Inferior parietal cortex (tissue), 1 donor: ENCODE results near the gene RAB4B.
"Not testable (repeated sequence)": the region's sequence is repeated elsewhere in the genome, so short reads cannot be mapped to it uniquely, and the experiment has no call there.

Experiments used
- DNase-seq: peaks from one replicate; pipeline ENCODE4 v3.0.0-alpha.2; 2016; ENCODE audit errors: extremely low spot score

RAB4B gene

GRCh38 chr19:40803857-40804782 lies 26.1 kb downstream of the RAB4B start:
- no peak for DNase-seq

GRCh38 chr19:40804783-40805242 lies 26.8 kb downstream of the RAB4B start:
- DNase-seq = no peak

DNA sequence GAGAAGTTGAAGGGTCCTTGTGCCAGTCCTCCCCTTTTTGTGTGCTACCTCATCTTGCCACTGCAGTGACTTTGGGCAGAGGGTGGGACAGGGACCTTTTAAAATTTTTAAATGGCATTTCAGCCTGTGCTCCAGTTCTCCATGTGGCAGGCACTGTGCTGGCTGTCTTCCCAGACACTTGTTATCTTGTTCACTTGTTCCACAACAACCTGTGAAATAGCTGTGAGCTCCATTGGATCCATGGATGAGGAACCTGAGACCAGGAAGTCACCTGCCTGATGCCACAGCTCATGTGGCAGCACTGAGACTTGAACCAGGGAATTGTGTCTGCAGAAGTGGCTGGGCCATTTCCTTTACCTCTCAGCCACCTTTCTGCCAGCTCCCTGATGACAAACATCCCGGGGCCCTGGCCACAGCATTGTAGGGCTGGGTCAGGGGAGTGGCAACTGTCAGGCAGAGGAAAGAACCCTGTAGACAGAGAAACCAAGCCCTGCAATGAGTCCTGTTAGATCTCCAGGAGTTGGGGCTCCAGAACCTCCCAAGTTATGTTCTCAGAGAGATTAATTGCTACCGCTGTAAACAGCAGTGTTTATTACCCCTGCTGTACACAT lies 27.3 kb downstream of the RAB4B start:
- DNase-seq = no peak

DNA sequence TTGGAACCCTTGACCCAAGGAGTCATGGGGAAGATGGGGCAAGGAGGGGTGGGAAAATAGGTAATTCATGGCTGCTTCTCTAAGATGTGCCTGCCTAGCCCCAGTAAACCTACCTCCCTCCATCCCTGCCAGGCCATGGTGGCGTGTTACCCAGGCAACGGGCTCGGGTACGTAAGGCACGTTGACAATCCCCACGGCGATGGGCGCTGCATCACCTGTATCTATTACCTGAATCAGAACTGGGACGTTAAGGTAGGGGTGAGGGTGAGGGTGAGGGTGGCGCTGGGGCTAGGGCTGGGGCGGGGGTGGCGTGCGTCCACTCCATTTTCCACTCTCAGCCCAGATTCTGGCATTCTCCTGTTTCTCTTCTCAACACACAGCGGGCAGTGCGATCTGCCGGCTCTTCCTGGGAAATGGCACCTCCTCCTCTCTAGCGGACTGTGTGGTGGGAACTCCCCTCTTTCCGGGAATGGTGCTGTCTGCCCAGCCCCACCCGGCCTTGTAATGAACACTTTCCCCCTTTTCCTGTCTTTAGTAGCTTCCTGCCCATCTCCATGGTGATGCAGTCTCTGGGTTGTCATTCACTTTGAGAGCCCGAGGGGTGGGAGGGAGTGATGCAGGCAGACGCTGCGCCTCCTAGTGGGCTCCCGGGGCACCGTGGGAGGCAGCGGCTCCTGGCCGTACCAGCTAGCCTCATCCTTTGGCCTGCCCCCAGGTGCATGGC lies 28.5 kb downstream of the RAB4B start:
- DNase-seq = peak; percentile 87

GRCh38 chr19:40807147-40808020 lies 29.3 kb downstream of the RAB4B start:
- DNase-seq = no peak

GRCh38 chr19:40808021-40808325 lies 29.9 kb downstream of the RAB4B start:
- no peak for DNase-seq

- DNase-seq = no peak
Measured at GRCh38 chr19:40808497-40808896, 30.4 kb downstream of the RAB4B start.

DNA sequence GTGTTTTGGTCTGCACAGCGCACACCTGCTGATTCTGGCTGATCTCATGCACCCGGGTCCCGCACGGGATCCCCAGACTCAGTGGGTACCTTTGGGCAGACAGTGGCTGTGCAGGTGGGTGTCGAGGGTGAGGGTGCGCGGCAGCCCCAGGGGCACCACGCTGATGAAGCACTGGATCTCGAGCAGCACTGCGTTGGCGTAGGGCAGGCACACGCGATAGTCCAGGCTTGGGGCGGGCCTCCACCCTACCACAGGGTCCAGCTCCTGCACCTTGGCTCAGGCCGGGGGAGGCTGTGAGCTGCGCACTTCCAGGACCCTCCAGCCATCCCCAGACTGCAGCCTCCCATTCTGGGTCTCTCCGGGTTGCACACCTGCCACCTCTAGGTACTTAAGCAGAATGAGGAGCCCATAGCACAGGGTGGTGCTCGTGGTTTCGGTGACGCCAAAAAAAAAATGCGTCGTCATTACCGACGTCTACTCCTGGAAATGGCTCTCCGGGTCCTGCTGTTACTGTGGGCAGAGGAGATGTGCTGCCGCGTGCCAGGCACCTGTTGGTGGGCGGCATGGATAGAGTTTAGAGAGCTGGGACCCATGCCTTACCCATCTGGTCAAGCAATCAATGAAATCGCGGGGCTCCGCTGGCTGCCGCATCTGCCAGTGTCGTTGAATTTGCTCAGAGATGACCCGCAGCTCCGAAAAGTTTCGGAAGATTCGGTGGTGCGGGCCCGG lies 31.5 kb downstream of the RAB4B start:
- DNase-seq = no peak

GRCh38 chr19:40810160-40810559 lies 32.1 kb downstream of the RAB4B start:
- no peak for DNase-seq

DNA sequence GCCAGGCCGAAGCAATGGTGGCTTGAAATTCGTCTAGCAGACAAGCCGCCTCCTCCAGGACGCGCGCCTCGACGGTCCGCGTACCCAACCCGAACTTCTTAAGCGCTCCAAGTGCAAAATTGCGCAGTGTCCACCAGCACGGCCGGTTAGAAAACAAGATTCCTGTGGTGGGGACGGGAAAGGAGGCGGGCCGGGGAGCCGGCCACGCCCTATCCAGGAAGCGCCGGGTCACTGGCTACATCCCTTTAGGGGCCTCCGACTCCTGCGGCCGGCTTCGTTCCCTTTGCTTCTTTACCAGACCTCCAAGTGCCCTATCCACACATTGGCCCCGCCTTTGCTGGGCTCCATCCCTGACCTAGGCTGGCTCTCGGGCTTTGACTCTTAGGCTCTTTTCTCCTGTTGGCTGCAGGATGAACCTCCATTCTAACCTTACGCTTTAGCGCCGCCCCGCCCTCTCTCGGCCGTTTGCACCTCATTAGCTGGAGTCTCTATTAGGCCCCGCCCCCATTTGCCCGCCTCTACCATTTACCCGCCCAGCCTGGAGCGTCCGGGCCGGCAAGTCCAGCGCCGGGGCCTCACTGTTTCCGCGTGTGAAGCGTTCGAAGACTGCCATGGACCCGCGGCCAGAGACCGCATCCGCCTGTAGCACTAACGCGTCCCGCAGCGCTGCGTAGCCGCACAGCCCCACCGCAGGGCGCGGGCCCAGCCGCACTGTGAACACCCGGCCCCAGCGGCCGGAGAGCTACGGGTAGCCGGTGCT lies 32.8 kb downstream of the RAB4B start:
- DNase-seq = not testable (repeated sequence)

GRCh38 chr19:40811478-40812341 lies 33.7 kb downstream of the RAB4B start:
- DNase-seq = no peak

- not testable (repeated sequence) for DNase-seq
Measured at GRCh38 chr19:40812571-40812970, 34.5 kb downstream of the RAB4B start.

GRCh38 chr19:40813182-40813581 lies 35.1 kb downstream of the RAB4B start:
- no peak for DNase-seq

DNA sequence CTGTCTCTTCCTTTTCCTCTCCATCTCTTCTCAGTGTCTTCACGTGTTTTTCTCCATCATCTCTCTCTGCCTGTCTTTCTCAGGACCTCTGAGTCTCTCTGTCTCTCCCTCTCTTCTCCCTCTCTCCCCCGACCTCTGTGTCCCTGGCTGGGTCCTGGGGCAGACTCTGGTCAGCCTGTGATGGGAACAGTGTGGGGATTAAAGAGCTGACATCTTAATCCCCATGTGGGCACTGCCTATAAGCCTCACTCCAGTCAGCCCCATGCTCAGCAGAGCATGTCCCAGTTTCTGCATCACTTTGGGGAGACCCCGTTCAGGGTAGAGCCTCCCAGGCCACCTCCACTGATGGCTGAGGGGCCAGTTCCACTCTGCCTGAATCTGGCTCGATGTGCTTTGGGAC lies 37.2 kb downstream of the RAB4B start:
- DNase-seq = no peak

- not testable (repeated sequence) for DNase-seq
Measured at GRCh38 chr19:40818480-40819399, 40.7 kb downstream of the RAB4B start.

GRCh38 chr19:40819479-40820234 lies 41.6 kb downstream of the RAB4B start:
- DNase-seq = peak; percentile 69

DNA sequence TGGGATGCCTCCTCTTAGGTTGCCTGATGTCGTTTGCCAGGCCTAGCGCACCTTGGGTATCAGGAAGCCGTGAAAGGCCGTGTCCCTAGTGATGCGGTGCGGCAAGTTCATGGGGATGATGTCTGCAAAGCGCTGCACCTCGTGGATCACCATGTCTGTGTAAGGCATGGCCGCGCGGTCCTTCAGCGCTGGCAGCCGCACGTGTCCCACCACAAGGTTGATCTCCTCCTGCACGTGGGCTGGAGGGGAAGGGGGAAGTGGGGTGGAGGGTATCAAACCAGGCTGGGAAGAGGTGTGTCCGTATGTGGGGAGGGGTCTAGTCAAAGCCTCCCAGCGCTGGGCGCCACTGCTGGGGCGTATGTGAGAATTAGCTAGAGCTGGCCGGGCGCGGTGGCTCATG lies 44.1 kb downstream of the RAB4B start:
- DNase-seq = no peak
